SH-SY5Y (cell line): ENCODE results near the gene NAXE.

Source experiments
- GATA2 ChIP-seq: IDR thresholded peaks from 2 replicates; pipeline ENCODE4 v1.6.1; 2011; ENCODE audit warnings: mild to moderate bottlenecking, low read depth, low read length
- GATA3 ChIP-seq: IDR thresholded peaks from 2 replicates; pipeline ENCODE4 v1.6.1; 2011; ENCODE audit warnings: low read depth, mild to moderate bottlenecking, low read length, moderate library complexity

DNA sequence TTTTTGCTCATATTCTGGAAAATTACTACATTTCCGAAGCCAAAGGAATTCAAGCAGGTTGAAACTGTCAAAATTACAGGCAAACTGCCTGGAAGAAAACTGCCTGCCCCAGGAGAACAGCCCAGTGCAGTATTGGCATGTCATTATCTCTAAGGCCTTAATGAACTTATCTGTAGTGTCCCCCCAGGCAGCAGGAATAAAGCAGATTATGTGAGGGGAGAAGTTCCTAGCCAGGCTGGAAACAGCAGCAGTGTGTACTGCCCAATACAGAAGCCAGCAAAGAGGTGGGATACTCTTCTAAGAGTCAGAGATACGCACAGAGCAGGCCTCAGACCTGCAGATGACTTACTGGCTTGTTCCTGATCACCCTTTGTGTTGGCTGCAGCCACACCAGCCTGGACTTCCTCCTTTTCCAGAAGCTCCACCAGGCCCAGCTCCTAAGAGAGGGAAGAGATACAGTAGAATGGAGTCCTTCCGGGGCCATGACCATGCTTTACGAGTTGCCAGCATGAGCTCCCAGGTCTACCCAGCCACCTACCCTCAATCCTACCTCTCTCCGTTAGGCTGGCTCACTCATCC, 30.9 kb upstream of the NAXE start:
- TF ChIP-seq GATA2: peak; percentile 43; the same call in 1 of the 2 replicates
- no peak for TF ChIP-seq GATA3
